Breast epithelium (tissue), 3 donors: ENCODE data around the gene USP15.

Source experiments
- CTCF ChIP-seq, 3 donors: fragments of 450-650 bp; IDR thresholded peaks; one replicate each; pipeline ENCODE4 v1.5.1; 2016 to 2017; ENCODE audit warnings: antibody characterized with exemption in 3 of 3, mild to moderate bottlenecking in 3 of 3, moderate library complexity in 3 of 3
- POLR2A ChIP-seq: fragments of 450-650 bp; IDR thresholded peaks from one replicate; pipeline ENCODE4 v1.6.1; 2016; ENCODE audit warnings: antibody characterized with exemption, mild to moderate bottlenecking, moderate library complexity
- POLR2AphosphoS5 ChIP-seq, 3 donors: sonication (generic); formaldehyde crosslinking; IDR thresholded peaks; one replicate each; pipeline ENCODE4 v1.6.1; 2017; ENCODE audit warnings: antibody characterized with exemption in 3 of 3

DNA sequence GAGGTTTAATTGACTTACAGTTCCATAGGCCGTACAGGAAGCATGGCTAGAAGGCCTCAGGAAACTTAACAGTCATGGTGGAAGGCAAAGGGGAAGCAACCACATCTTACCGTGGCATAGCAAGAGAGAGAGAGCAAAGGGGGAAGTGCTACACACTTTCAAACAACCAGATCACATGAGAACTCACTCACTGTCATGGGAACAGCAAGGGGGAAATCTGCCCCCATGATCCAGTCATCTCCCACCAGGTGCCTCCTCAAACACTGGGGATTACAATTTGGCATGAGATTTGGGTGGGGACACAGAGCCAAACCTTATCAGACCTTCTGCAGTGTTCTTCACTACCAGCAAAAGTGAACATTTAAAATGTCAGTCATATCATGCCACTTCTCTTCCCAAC lies 58.9 kb downstream of the USP15 start:
- TF ChIP-seq CTCF (IDR thresholded peaks at IDR 0.05) (no peak), POLR2AphosphoS5 (IDR thresholded peaks at IDR 0.05) (no peak), POLR2A (no peak)
